Heart right ventricle (tissue), 16 donors: ENCODE data around the gene OAS1. TPM values are rescaled to one million over a fixed set of nuclear protein-coding genes. Genes with fewer than 3 reads are reported as not detected.
A peak's percentile ranks its signal among the peaks of the same experiment; 100 is the strongest.

Experiments
- ATAC-seq, 8 donors: fragments of 200-7000 bp; cut with Tn5 transposase; one replicate each; pipeline ENCODE4 v1.9.1; 2020; ENCODE audit warnings: mild to moderate bottlenecking in 8 of 8, moderate library complexity in 8 of 8, moderate number of reproducible peaks in 1 of 8
- DNase-seq, 2 donors: peaks; one replicate each; pipeline ENCODE4 v3.0.0-alpha.2; 2020
- H3K27ac ChIP-seq, 10 donors: fragments of 200-600 bp; sonication (generic) in 2 of 10; one replicate each; pipeline versions ENCODE4 v1.5.0 to v1.8.0; 2020 to 2022; ENCODE audit warnings: mild to moderate bottlenecking in 3 of 10
- H3K27me3 ChIP-seq, 7 donors: fragments of 200-600 bp; one replicate each; pipeline ENCODE4 v1.8.0; 2021 to 2022; ENCODE audit warnings: mild to moderate bottlenecking in 2 of 7
- H3K36me3 ChIP-seq, 9 donors: fragments of 200-600 bp; sonication (generic) in 1 of 9; one replicate each; pipeline versions ENCODE4 v1.5.0 to v1.8.0; 2020 to 2022; ENCODE audit warnings: mild to moderate bottlenecking in 2 of 9
- H3K4me1 ChIP-seq, 9 donors: fragments of 200-600 bp; sonication (generic) in 1 of 9; one replicate each; pipeline versions ENCODE4 v1.5.0 to v1.8.0; 2020 to 2022; ENCODE audit warnings: mild to moderate bottlenecking in 4 of 9
- H3K4me3 ChIP-seq, 10 donors: fragments of 200-600 bp; sonication (generic) in 2 of 10; one replicate each; pipeline versions ENCODE4 v1.5.0 to v1.8.0; 2020 to 2022; ENCODE audit warnings: mild to moderate bottlenecking in 7 of 10, moderate library complexity in 2 of 10
- H3K9me3 ChIP-seq, 11 donors: fragments of 200-600 bp in 10 of 11; sonication (generic) in 2 of 11; one replicate each; pipeline versions ENCODE4 v1.5.0 to v1.8.0; 2013 to 2022; ENCODE audit warnings: mild to moderate bottlenecking in 2 of 11, control low read depth in 1 of 11, moderate library complexity in 1 of 11
- CTCF ChIP-seq, 9 donors: fragments of 200-600 bp; sonication (generic) in 2 of 9; IDR thresholded peaks; one replicate each; pipeline versions ENCODE4 v1.5.0 to v1.8.0; 2021 to 2022; ENCODE audit warnings: antibody characterized with exemption in 9 of 9, mild to moderate bottlenecking in 5 of 9, moderate library complexity in 1 of 9
- WGBS, 2 donors: extraction: QIAGEN DNeasy Blood & Tissue Kit; methylation state at CpG; one replicate each; pipeline ENCODE4 v1.1.7; 2013; ENCODE audit warnings: inconsistent platforms in 1 of 2; 5-methylcytosine and 5-hydroxymethylcytosine counted together
- intact Hi-C, 10 donors: fragments of 100-400 bp; cut with DNase I; formaldehyde crosslinking; loops; one replicate each; pipeline versions ENCODE4 v1.11.1 to v1.14.2; 2022
- polyA plus RNA-seq, 2 donors: library from polyadenylated mRNA; stranded (reverse); fragments of 200-250 nt; gene quantifications; one replicate each; pipeline ENCODE4 v1.2.3, GENCODE V29; 2013
- total RNA-seq, 10 donors: library from RNA; stranded (reverse); fragmentation: NEBNext Ultra II Directional in 3 of 10; extraction: Animal tissue kit (Norgen Biotek cat#: 25700) in 3 of 10; gene quantifications; one replicate each; pipeline versions ENCODE4 v1.2.1 to v1.2.4, GENCODE V29; 2021 to 2023
- donor health status: Arrhythmogenic right ventricular cardiomyopathy.
- donor health status: ischemic (EF 13 %, LVEDD 7.1; RV severe dilation, severe dysfunction).
- donor health status: healthy with polysubstance abuse.
- donor health status: DM: no; HTN: yes; CAD: no.
- donor health status: DM: no; HTN: no; CAD: no.
- donor health status: ischemic (EF 25% LVEDD 6.9; RV normal size, moderate dysfunction).
- donor health status: ischemic (EF 25% LVEDD 5.7; RV mildly dilated, moderate dysfunction).
- donor health status: healthy.
- donor health status: DM: yes; HTN: yes; CAD: no.
- donor health status: Ischemic cardiomyopathy.
- donor health status: ischemic (EF 35%, LVEDD 5.7; RV mildly dilated, moderate dysfunction).
- donor health status: nonischemic (EF 11% LVEDD 7.7; RV severe dilation, severe dysfunction).
- donor health status: DM: yes; HTN: yes; CAD: no.
- donor health status: PGD.
- donor health status: ischemic (EF 29% LVEDD 5.4; RV normal size, mild dysfunction).
- donor health status: nonischemic (EF 23%, LVEDD 6.1; RV moderate dilation, normal function).

The OAS1 gene
- total and polyA plus RNA-seq, 12 donors, result 4.1 to 20.3 (median 6.5) TPM

GRCh38 chr12:112929715-112930114, 23.0 kb downstream of the OAS1 start:
- ATAC-seq, result no peak
- TF ChIP-seq CTCF (IDR thresholded peaks at IDR 0.05), result no peak
- 95 to 97% methylated on average over 3 of the region's 3 CpGs for WGBS, 2 donors
- H3K4me1 ChIP-seq, result peaks cover 0 to 8% (median 0%) of the 10 kb centered on the region in 9 donors
- peaks cover 0 to 15% (median 0%) of the 10 kb centered on the region in 11 donors for H3K9me3 ChIP-seq
- H3K36me3 ChIP-seq, result peaks cover 0 to 29% (median 0%) of the 10 kb centered on the region in 9 donors
- intact Hi-C loops, result no loop called here
- no peak overlapping the region for H3K4me3 ChIP-seq
- no peaks in the 10 kb centered on the region for H3K27me3 ChIP-seq
- DNase-seq, result no peak
- H3K27ac ChIP-seq, result no peak overlapping the region

- Histone ChIP-seq H3K36me3 (peaks cover 0 to 24% (median 0%) of the 10 kb centered on the region in 9 donors), H3K27ac (no peak overlapping the region), H3K4me1 (peaks cover 0 to 1% (median 0%) of the 10 kb centered on the region in 9 donors), H3K4me3 (no peak overlapping the region), H3K9me3 (peaks cover 0 to 15% (median 0%) of the 10 kb centered on the region in 11 donors), H3K27me3 (no peaks in the 10 kb centered on the region)
- WGBS, 2 donors, result 87 to 90% methylated on average over 2 of the region's 2 CpGs
- ATAC-seq (peak in 1 of 8 donors; percentile 13), DNase-seq (no peak)
- TF ChIP-seq CTCF (IDR thresholded peaks at IDR 0.05), result no peak
- intact Hi-C loops, result no loop called here
Measured at GRCh38 chr12:112930350-112930749, 23.6 kb downstream of the OAS1 start.

GRCh38 chr12:112932485-112933128, 25.8 kb downstream of the OAS1 start:
- H3K9me3 ChIP-seq, result peaks cover 0 to 11% (median 0%) of the 10 kb centered on the region in 11 donors
- no peaks in the 10 kb centered on the region for H3K27me3 ChIP-seq
- no peak for TF ChIP-seq CTCF (IDR thresholded peaks at IDR 0.05)
- 38 to 60% methylated on average over 6 of the region's 6 CpGs for WGBS, 2 donors
- ATAC-seq, result no peak
- no peak for DNase-seq
- no peak overlapping the region for H3K27ac ChIP-seq
- peaks cover 0 to 24% (median 0%) of the 10 kb centered on the region in 9 donors for H3K36me3 ChIP-seq
- peaks cover 0 to 3% (median 0%) of the 10 kb centered on the region in 9 donors for H3K4me1 ChIP-seq
- no peak overlapping the region for H3K4me3 ChIP-seq
- intact Hi-C loops, result no loop called here

GRCh38 chr12:112933129-112933505, 26.4 kb downstream of the OAS1 start:
- no peak for TF ChIP-seq CTCF (IDR thresholded peaks at IDR 0.05)
- ATAC-seq (no peak), DNase-seq (no peak)
- H3K27me3 ChIP-seq, result no peaks in the 10 kb centered on the region
- H3K36me3 ChIP-seq, result peaks cover 0 to 23% (median 0%) of the 10 kb centered on the region in 9 donors
- peaks cover 0 to 8% (median 0%) of the 10 kb centered on the region in 9 donors for H3K4me1 ChIP-seq
- H3K27ac ChIP-seq, result no peak overlapping the region
- 70 to 88% methylated on average over 2 of the region's 2 CpGs for WGBS, 2 donors
- intact Hi-C loops, result no loop called here
- H3K4me3 ChIP-seq, result no peak overlapping the region
- peaks cover 0 to 6% (median 0%) of the 10 kb centered on the region in 11 donors for H3K9me3 ChIP-seq
